ENCODE data around the gene ALLC. TPM values are rescaled to one million over a fixed set of nuclear protein-coding genes. Genes with fewer than 3 reads are reported as not detected.
"Not testable (repeated sequence)": the region's sequence is repeated elsewhere in the genome, so short reads cannot be mapped to it uniquely, and the experiment has no call there.

ALLC gene
- not detected in 3 replicates for total RNA-seq

- Mint-ChIP-seq H3K9me3 (no peaks in the 10 kb centered on the region), H3K4me3 (no peak within 1 kb of the TSS), H3K36me3 (no peaks in the 10 kb centered on the region), H3K27me3 (ENCODE audit: low read depth) (peaks cover 3% of the 10 kb centered on the region), H3K27ac (peak within 1 kb of the TSS; percentile 83), H3K4me1 (peaks cover 29% of the 10 kb centered on the region)
- no peak for TF ChIP-seq CTCF (IDR thresholded peaks at IDR 0.05; ENCODE audit: unreplicated experiment)
- DNase-seq (ENCODE audit: low spot score in 2 of 2, unreplicated experiment in 2 of 2) = no peak
Observed at GRCh38 chr2:3657881-3658280, at the start of gene ALLC. Gene ALLC (plus strand): TSS chr2:3658200. CDS start chr2:3671158, 12,958 bp downstream.

GRCh38 chr2:3608373-3609278, 49.4 kb upstream of the ALLC start:
- no peak for TF ChIP-seq CTCF (IDR thresholded peaks at IDR 0.05; ENCODE audit: unreplicated experiment)
- no peak overlapping the region for H3K27ac Mint-ChIP-seq
- peaks cover 2% of the 10 kb centered on the region for H3K9me3 Mint-ChIP-seq
- no peak overlapping the region for H3K4me3 Mint-ChIP-seq
- no peaks in the 10 kb centered on the region for H3K4me1 Mint-ChIP-seq
- H3K27me3 Mint-ChIP-seq (ENCODE audit: low read depth) = no peaks in the 10 kb centered on the region
- DNase-seq (ENCODE audit: low spot score in 2 of 2, unreplicated experiment in 2 of 2) = no peak
- no peaks in the 10 kb centered on the region for H3K36me3 Mint-ChIP-seq

DNA sequence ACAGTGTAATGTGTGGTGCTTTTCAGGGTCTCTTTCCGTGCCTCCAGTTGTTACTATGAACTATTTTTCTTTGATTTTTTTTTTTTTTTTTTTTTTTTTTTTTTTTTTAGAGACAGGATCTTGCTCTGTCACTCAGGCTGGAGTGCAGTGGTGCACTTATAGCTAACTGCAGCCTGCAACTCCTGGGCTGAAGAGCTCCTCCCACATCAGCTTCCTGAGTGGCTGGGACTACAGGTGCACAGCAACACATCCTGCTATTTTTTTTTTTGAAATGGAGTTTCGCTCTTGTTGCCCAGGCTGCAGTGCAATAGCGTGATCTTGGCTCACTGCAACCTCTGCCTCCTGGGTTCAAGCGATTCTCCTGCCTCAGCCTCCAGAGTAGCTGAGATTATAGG, 48.7 kb upstream of the ALLC start:
- H3K4me3 Mint-ChIP-seq; H3K27me3 Mint-ChIP-seq (ENCODE audit: low read depth); H3K27ac Mint-ChIP-seq; H3K4me1 Mint-ChIP-seq; H3K36me3 Mint-ChIP-seq; DNase-seq (ENCODE audit: low spot score in 2 of 2, unreplicated experiment in 2 of 2); H3K9me3 Mint-ChIP-seq: not testable (repeated sequence)

DNA sequence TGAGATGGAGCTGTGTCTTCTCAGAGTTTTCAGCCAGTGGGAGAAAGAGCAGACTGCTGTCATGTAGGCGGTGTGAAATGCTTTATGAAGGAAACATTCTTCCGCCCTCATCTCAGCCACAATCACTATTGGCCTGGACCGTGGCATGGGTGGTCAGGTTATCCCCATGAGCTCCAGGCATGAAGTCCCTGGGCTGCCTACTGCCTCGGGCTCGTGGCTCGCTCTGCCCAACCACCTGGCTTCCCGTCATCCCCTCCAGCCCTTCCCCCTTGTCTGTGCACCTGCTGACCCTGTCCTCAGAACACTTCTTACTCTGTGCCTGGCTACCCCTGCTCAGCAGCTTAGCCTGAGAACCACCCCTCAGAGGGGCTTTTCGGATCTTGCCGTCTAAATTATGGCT, 47.6 kb upstream of the ALLC start:
- peaks cover 3% of the 10 kb centered on the region for H3K9me3 Mint-ChIP-seq
- peaks cover 3% of the 10 kb centered on the region for H3K36me3 Mint-ChIP-seq
- no peaks in the 10 kb centered on the region for H3K27me3 Mint-ChIP-seq (ENCODE audit: low read depth)
- no peak overlapping the region for H3K27ac Mint-ChIP-seq
- TF ChIP-seq CTCF (IDR thresholded peaks at IDR 0.05; ENCODE audit: unreplicated experiment) = no peak
- no peak overlapping the region for H3K4me3 Mint-ChIP-seq
- no peak for DNase-seq (ENCODE audit: low spot score in 2 of 2, unreplicated experiment in 2 of 2)
- H3K4me1 Mint-ChIP-seq = no peaks in the 10 kb centered on the region

- TF ChIP-seq CTCF (IDR thresholded peaks at IDR 0.05; ENCODE audit: unreplicated experiment) = no peak
- DNase-seq (ENCODE audit: low spot score in 2 of 2, unreplicated experiment in 2 of 2) = no peak
- H3K36me3 Mint-ChIP-seq = peaks cover 3% of the 10 kb centered on the region
- H3K4me3 Mint-ChIP-seq = no peak overlapping the region
- no peaks in the 10 kb centered on the region for H3K27me3 Mint-ChIP-seq (ENCODE audit: low read depth)
- H3K27ac Mint-ChIP-seq = no peak overlapping the region
- no peaks in the 10 kb centered on the region for H3K4me1 Mint-ChIP-seq
- H3K9me3 Mint-ChIP-seq = peaks cover 3% of the 10 kb centered on the region
Observed at GRCh38 chr2:3610881-3611505, 47.0 kb upstream of the ALLC start.

GRCh38 chr2:3611589-3611988, 46.4 kb upstream of the ALLC start:
- H3K27ac Mint-ChIP-seq = no peak overlapping the region

More at GRCh38 chr2:3611589-3611988, 46.4 kb upstream of the ALLC start:
- no peak for TF ChIP-seq CTCF (IDR thresholded peaks at IDR 0.05; ENCODE audit: unreplicated experiment)
- H3K9me3 Mint-ChIP-seq = peaks cover 3% of the 10 kb centered on the region
- H3K4me1 Mint-ChIP-seq = no peaks in the 10 kb centered on the region
- DNase-seq (ENCODE audit: low spot score in 2 of 2, unreplicated experiment in 2 of 2) = no peak
- H3K36me3 Mint-ChIP-seq = peaks cover 3% of the 10 kb centered on the region
- no peaks in the 10 kb centered on the region for H3K27me3 Mint-ChIP-seq (ENCODE audit: low read depth)
- H3K4me3 Mint-ChIP-seq = no peak overlapping the region
